Cardiac fibroblast (primary cell): Measurements from ENCODE around the gene TPSG1.

Experiments
- DNase-seq, 2 donors: peaks; one replicate each; pipeline versions ENCODE4 v3.0.0 to v3.0.0-alpha.2; 2010; ENCODE audit warnings: low read depth in 2 of 2
- H3K4me3 ChIP-seq, 2 donors: replicated peaks in 1 of 2; 1 replicate in 1 of 2; 2 replicates in 1 of 2; pipeline ENCODE4 v1.5.1; 2011; ENCODE audit warnings: low read depth in 2 of 2, low read length in 2 of 2, mild to moderate bottlenecking in 2 of 2, moderate library complexity in 1 of 2
- CTCF ChIP-seq: IDR thresholded peaks from one replicate; pipeline ENCODE4 v1.5.1; 2011; ENCODE audit warnings: low read depth, mild to moderate bottlenecking, low read length, inconsistent platforms

Gene TPSG1

GRCh38 chr16:1181404-1182315 lies 43.4 kb downstream of the TPSG1 start:
- peak in 1 of 2 donors; percentile 33 for DNase-seq
- H3K4me3 ChIP-seq = no peak overlapping the region

GRCh38 chr16:1180549-1181403 lies 44.3 kb downstream of the TPSG1 start:
- TF ChIP-seq CTCF = no peak
- DNase-seq = peak in 1 of 2 donors; percentile 29
- no peak overlapping the region for H3K4me3 ChIP-seq

More at GRCh38 chr16:1181404-1182315, 43.4 kb downstream of the TPSG1 start:
- TF ChIP-seq CTCF = no peak

GRCh38 chr16:1178295-1178910 lies 46.7 kb downstream of the TPSG1 start:
- DNase-seq = no peak
- no peak overlapping the region for H3K4me3 ChIP-seq
- no peak for TF ChIP-seq CTCF

- no peak for DNase-seq
- no peak overlapping the region for H3K4me3 ChIP-seq
- TF ChIP-seq CTCF = no peak
Observed at GRCh38 chr16:1177750-1178149, 47.3 kb downstream of the TPSG1 start.

GRCh38 chr16:1177053-1177452 lies 48.0 kb downstream of the TPSG1 start:
- no peak for DNase-seq
- no peak overlapping the region for H3K4me3 ChIP-seq
- no peak for TF ChIP-seq CTCF

- no peak for DNase-seq
Observed at GRCh38 chr16:1176280-1176897, 48.7 kb downstream of the TPSG1 start.

More at GRCh38 chr16:1176280-1176897, 48.7 kb downstream of the TPSG1 start:
- H3K4me3 ChIP-seq = no peak overlapping the region
- no peak for TF ChIP-seq CTCF
